GM13977 (cell line): ENCODE measurements around the gene DNTTIP2.

Experiments used
- DNase-seq: peaks from one replicate; pipeline ENCODE4 v3.0.0; 2012; ENCODE audit warnings: low spot score
- in situ Hi-C: fragments of 300-500 bp; cut with MboI; formaldehyde crosslinking; loops from one replicate; pipeline ENCODE4 v1.12.0; 2022; ENCODE audit warnings: low sequenced_read_pairs, low pct_unique_long_range_greater_than_20kb, mixed read lengths, inconsistent platforms; ENCODE audit not compliant: unreplicated experiment
- TF ChIP-seq, protein P1 (sequence below): IDR thresholded peaks from 2 replicates; pipeline ENCODE4 v1.5.1; 2012; ENCODE audit warnings: mild to moderate bottlenecking, control low read depth; ENCODE audit not compliant: insufficient read depth; ENCODE audit errors: extremely low read depth, missing control alignments

The DNTTIP2 gene

DNA sequence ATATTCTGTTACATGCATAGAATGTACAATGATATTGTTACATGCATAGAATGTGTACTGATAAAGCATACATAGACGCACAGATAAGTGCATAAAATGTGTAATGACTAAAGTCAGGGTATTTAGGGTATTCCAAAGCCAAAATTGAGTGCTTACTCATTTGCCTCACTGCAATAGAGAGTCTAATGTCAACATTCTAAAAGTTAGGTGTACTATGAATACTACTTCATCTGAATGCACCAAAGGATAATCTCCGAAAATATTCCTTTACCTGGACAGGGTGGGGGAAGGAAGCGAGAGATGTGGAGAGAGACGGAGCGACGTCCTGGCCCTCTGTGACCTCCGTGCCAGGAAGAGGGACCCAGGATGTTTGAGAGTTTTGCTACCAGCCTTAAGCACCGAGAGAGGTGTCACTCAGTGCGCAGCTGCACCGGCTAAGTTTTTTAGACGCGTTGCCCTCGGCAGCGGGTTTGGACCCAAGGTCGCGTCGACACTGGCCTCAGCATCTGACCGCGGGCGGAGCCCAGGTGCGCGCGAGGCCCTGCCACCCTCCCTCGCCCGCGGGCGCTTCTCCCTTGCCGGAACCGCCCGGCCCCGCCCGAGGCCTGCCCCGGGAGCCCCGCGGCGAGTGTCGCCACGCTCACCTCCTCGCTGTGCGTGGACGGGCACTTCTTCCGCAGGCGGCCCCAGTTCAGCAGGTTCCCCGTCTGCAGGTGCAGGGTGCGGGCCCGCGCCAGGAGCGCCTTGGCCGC is 29.6 kb upstream of the DNTTIP2 start:
- DNase-seq, result peak; percentile 61

DNA sequence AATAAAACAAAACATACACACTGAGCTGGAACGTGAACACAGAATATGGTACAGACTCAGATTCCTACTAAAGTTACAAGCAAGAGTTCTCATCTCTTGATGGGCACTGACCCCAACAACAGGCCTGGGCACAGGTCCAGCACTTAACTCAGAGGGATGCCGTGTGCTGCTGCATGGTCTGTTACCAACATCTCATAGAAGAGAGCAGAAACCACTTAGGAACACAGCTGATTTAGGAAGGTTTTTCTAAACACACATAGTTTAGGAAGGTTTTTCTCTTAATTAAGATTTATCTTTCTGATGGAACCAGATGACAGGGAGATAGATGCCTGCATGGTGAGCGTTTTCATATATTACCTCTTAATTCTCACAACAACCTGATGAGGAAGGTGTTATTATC is 28.7 kb upstream of the DNTTIP2 start:
- DNase-seq, result no peak
- TF ChIP-seq, protein P1, sequence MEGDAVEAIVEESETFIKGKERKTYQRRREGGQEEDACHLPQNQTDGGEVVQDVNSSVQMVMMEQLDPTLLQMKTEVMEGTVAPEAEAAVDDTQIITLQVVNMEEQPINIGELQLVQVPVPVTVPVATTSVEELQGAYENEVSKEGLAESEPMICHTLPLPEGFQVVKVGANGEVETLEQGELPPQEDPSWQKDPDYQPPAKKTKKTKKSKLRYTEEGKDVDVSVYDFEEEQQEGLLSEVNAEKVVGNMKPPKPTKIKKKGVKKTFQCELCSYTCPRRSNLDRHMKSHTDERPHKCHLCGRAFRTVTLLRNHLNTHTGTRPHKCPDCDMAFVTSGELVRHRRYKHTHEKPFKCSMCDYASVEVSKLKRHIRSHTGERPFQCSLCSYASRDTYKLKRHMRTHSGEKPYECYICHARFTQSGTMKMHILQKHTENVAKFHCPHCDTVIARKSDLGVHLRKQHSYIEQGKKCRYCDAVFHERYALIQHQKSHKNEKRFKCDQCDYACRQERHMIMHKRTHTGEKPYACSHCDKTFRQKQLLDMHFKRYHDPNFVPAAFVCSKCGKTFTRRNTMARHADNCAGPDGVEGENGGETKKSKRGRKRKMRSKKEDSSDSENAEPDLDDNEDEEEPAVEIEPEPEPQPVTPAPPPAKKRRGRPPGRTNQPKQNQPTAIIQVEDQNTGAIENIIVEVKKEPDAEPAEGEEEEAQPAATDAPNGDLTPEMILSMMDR, result no peak
- in situ Hi-C loops, result no loop called here

More for the DNA sequence above, 29.6 kb upstream of the DNTTIP2 start:
- in situ Hi-C loops, result no loop called here
- TF ChIP-seq, protein P1, result no peak

DNA sequence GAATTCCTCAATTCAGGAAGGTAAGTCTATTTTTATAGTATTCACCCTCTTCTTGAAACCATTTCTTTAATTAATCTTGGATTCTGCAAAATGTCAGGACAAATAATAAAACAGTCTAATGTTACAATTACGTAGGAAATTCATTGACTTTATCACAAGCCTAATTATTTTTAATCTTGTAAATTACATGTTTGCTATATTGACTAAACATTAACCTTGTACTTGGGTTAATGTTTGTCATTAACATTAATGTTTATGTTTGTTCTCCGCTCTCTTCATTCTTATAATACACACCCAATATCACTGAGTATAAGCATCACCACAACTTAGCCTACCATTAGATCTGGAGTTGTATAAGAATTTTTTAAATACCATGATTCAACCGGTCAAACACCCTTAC is 27.5 kb upstream of the DNTTIP2 start:
- no peak for DNase-seq
- in situ Hi-C loops, result no loop called here
- TF ChIP-seq, protein P1, result no peak

DNA sequence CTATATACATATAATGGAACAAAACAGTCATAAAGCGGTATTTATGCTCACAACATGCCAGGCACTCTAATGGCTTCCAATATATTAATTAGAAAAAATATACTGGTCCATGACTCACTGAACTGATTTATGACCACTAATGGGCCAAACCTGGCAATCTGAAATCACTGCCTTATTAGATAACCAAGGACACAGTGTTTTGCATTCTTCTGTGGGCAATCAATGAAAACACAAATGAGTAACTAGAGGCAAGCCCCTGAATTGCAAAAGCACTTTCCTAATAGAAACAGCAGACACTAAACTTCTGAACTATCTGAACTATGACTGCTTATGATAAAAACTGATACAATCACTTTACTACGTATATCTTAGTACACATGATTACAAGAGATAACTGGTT is 26.7 kb upstream of the DNTTIP2 start:
- TF ChIP-seq, protein P1, result no peak
- DNase-seq, result no peak
- in situ Hi-C loops, result no loop called here

DNA sequence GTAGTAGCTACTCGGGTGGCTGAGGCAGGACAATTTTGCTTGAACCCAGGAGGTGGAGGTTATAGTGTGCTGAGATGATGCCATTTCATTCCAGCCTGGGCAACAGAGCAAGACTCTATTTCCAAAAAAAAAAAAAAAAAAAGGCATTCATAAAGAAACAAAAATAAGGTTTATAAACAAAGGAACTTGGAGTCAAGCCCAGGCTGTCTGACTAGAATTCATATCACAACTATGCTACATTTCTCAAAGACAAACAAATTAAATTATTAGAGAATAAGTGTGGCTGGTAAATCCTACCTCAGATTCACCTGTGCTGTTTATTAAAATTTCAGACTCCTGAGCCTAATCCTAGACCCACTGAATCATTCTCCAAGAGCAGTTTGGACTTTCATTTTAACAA is 26.0 kb upstream of the DNTTIP2 start:
- no peak for DNase-seq
- in situ Hi-C loops, result no loop called here
- TF ChIP-seq, protein P1, result no peak

DNA sequence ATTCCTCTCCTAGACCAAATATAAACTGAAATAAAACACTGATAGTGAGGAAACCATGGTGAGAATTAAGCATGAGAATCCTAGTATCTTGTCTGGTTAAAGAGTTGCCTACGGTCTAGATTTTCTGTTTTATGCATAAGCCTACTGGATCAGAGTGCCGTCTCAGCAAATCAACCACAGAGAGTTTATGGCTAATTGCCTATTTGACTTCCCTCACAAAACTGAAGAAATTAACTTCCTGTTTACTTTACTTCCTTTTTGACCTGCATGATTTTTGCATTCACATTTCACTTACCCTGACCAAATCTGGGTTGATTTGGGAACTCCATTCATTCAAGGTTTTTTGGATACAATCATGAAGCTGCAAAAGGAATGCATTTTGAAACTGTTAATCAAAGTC is 25.2 kb upstream of the DNTTIP2 start:
- TF ChIP-seq, protein P1, result no peak
- in situ Hi-C loops, result no loop called here
- no peak for DNase-seq
